Mammary epithelial cell (primary cell): Measurements from ENCODE around the gene CACNA1A.

Experiments
- EZH2 ChIP-seq: IDR thresholded peaks from 2 replicates; pipeline ENCODE4 v1.6.1; 2012; ENCODE audit warnings: low read length, inconsistent platforms, borderline replicate concordance
- TF ChIP-seq, protein P1 (sequence below), 2 donors: IDR thresholded peaks in 1 of 2; conservative IDR thresholded peaks in 1 of 2; 2 replicates each; pipeline ENCODE4 v1.5.1; 2011 to 2012; ENCODE audit warnings: inconsistent platforms in 2 of 2, low read length in 2 of 2, mild to moderate bottlenecking in 2 of 2, control low read depth in 1 of 2, low read depth in 1 of 2; ENCODE audit not compliant: insufficient read depth in 1 of 2; ENCODE audit errors: extremely low read depth in 1 of 2

GRCh38 chr19:13163609-13164342 is 342.5 kb downstream of the CACNA1A start:
- TF ChIP-seq, protein P1, sequence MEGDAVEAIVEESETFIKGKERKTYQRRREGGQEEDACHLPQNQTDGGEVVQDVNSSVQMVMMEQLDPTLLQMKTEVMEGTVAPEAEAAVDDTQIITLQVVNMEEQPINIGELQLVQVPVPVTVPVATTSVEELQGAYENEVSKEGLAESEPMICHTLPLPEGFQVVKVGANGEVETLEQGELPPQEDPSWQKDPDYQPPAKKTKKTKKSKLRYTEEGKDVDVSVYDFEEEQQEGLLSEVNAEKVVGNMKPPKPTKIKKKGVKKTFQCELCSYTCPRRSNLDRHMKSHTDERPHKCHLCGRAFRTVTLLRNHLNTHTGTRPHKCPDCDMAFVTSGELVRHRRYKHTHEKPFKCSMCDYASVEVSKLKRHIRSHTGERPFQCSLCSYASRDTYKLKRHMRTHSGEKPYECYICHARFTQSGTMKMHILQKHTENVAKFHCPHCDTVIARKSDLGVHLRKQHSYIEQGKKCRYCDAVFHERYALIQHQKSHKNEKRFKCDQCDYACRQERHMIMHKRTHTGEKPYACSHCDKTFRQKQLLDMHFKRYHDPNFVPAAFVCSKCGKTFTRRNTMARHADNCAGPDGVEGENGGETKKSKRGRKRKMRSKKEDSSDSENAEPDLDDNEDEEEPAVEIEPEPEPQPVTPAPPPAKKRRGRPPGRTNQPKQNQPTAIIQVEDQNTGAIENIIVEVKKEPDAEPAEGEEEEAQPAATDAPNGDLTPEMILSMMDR (conservative IDR thresholded peaks at IDR 0.05 in 1 of 2, IDR thresholded peaks at IDR 0.05 in 1 of 2; ENCODE audit: extremely low read depth in 1 of 2, insufficient read depth in 1 of 2, low read depth in 1 of 2, low read length in 2 of 2), result no peak
- TF ChIP-seq EZH2, result no peak
